H1 (cell line): ENCODE measurements around the gene SLC25A21.

Source experiments
- CTCF ChIP-seq, 3 experiments: IDR thresholded peaks; 1 replicate in 2 of 3; 2 replicates in 1 of 3; pipeline versions ENCODE4 v1.5.1 to v1.6.1; 2011; ENCODE audit warnings: low read length in 3 of 3, mild to moderate bottlenecking in 3 of 3, inconsistent platforms in 2 of 3, low read depth in 1 of 3, moderate library complexity in 1 of 3; ENCODE audit not compliant: insufficient read depth in 1 of 3; ENCODE audit errors: control extremely low read depth in 1 of 3
- MAFK ChIP-seq: IDR thresholded peaks from 2 replicates; pipeline ENCODE4 v1.6.1; 2012; ENCODE audit warnings: low read depth, mild to moderate bottlenecking, improper control_type of control experiment, low read length
- SIN3A ChIP-seq, 2 experiments: IDR thresholded peaks in 1 of 2; conservative IDR thresholded peaks in 1 of 2; 2 replicates each; pipeline ENCODE4 v1.6.1; 2011 to 2012; ENCODE audit warnings: low read length in 2 of 2, improper control_type of control experiment in 1 of 2, low read depth in 1 of 2, mild to moderate bottlenecking in 1 of 2
- SRF ChIP-seq: IDR thresholded peaks from 2 replicates; pipeline ENCODE4 v1.6.1; 2011; ENCODE audit warnings: mild to moderate bottlenecking, low read depth, low read length, moderate library complexity

- TF ChIP-seq MAFK (no peak), SIN3A (conservative IDR thresholded peaks at IDR 0.05 in 1 of 2, IDR thresholded peaks at IDR 0.05 in 1 of 2; ENCODE audit: low read depth in 1 of 2, low read length in 2 of 2) (no peak), CTCF (IDR thresholded peaks at IDR 0.05; ENCODE audit: control extremely low read depth in 1 of 3, insufficient read depth in 1 of 3, low read depth in 1 of 3, low read length in 3 of 3) (no peak), SRF (no peak)
Measured at GRCh38 chr14:37140176-37140575, 32.2 kb downstream of the SLC25A21 start.
